Gastroesophageal sphincter (tissue), 4 donors: ENCODE results near the gene TTBK2. TPM values are rescaled to one million over a fixed set of nuclear protein-coding genes. Genes with fewer than 3 reads are reported as not detected.

Experiments
- ATAC-seq: fragments of 150-250 bp; one replicate; pipeline ENCODE4 v1.9.1; 2016; ENCODE audit warnings: mild to moderate bottlenecking, moderate library complexity
- H3K27ac ChIP-seq, 4 donors: fragments of 200-600 bp; sonication (generic) in 3 of 4; 1 replicate in 3 of 4; 2 replicates in 1 of 4; pipeline ENCODE4 v1.5.1; 2016 to 2019
- H3K27me3 ChIP-seq: fragments of 200-600 bp; sonication (generic); one replicate; pipeline ENCODE4 v1.5.1; 2019
- H3K36me3 ChIP-seq, 2 donors: fragments of 200-600 bp; sonication (generic); one replicate each; pipeline ENCODE4 v1.5.1; 2019; ENCODE audit warnings: control low read depth in 1 of 2
- H3K4me1 ChIP-seq, 3 donors: fragments of 200-600 bp; sonication (generic); 1 replicate in 2 of 3; 2 replicates in 1 of 3; pipeline ENCODE4 v1.5.1; 2016 to 2019; ENCODE audit warnings: control low read depth in 2 of 3
- H3K4me3 ChIP-seq, 2 donors: fragments of 200-600 bp; sonication (generic); one replicate each; pipeline ENCODE4 v1.5.1; 2019; ENCODE audit warnings: mild to moderate bottlenecking in 1 of 2, moderate library complexity in 1 of 2
- H3K9me3 ChIP-seq, 3 donors: fragments of 200-600 bp; sonication (generic); one replicate each; pipeline ENCODE4 v1.5.1; 2017 to 2019; ENCODE audit warnings: control low read depth in 2 of 3
- CTCF ChIP-seq, 4 experiments: fragments of 200-600 bp in 2 of 4; fragments of 450-650 bp in 2 of 4; sonication (generic) in 1 of 4; IDR thresholded peaks; one replicate each; pipeline ENCODE4 v1.5.1; 2017 to 2019; ENCODE audit warnings: antibody characterized with exemption in 4 of 4, mild to moderate bottlenecking in 2 of 4, moderate library complexity in 2 of 4
- EP300 ChIP-seq: sonication (generic); formaldehyde crosslinking; IDR thresholded peaks from one replicate; pipeline ENCODE4 v1.6.1; 2017; ENCODE audit warnings: antibody characterized with exemption, mild to moderate bottlenecking
- POLR2A ChIP-seq, 2 donors: fragments of 450-650 bp; IDR thresholded peaks; one replicate each; pipeline ENCODE4 v1.6.1; 2017; ENCODE audit warnings: antibody characterized with exemption in 2 of 2, mild to moderate bottlenecking in 2 of 2, moderate library complexity in 1 of 2
- POLR2AphosphoS5 ChIP-seq: sonication (generic); formaldehyde crosslinking; IDR thresholded peaks from one replicate; pipeline ENCODE4 v1.6.1; 2017; ENCODE audit warnings: antibody characterized with exemption
- WGBS, 2 donors: methylation state at CpG; one replicate each; pipeline ENCODE4 v1.1.5; 2018; ENCODE audit warnings: low coverage in 1 of 2; 5-methylcytosine and 5-hydroxymethylcytosine counted together
- total RNA-seq, 4 donors: library from RNA; depleted of rRNA; stranded (reverse); fragments of >200 nt; gene quantifications; one replicate each; pipeline ENCODE4 v1.1.0, GENCODE V29; 2016

The TTBK2 gene
- total RNA-seq, 4 donors from 2014 or later, result 21.2 to 24.4 (median 23.2) TPM

DNA sequence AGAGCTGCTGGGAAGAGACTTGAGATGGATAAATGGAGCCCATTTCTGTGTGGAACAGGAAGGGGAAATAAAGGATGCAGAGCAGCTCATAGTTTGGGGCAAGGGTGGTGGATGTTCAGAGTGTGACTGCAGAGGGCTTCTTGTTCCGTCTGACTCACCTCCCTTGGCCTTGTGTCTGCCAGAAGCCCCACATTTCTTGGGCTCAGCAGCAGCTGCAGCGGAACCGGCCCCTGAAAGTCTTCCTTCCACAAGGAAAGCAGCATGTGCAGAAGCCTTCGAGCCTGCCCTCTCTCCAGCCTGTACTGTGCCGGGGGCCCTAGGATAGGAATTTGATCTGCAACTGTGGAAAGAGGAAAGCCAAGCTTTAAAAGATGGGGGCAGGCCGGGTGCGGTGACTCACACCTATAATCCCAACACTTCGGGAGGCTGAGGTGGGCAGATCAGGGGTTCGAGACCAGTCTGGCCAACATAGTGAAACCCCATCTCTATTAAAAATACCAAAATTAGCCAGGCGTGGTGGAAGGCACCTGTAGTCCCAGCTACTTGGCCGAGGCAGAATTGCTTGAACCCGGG, 195.2 kb downstream of the TTBK2 start:
- TF ChIP-seq POLR2A (IDR thresholded peaks at IDR 0.05), result no peak
- TF ChIP-seq EP300, result no peak
- no peak for TF ChIP-seq POLR2AphosphoS5
- TF ChIP-seq CTCF (IDR thresholded peaks at IDR 0.05), result no peak
- H3K36me3 ChIP-seq, result peaks cover 0 to 100% of the 10 kb centered on the region in 2 donors
- H3K27ac ChIP-seq, result peak overlapping the region in 1 of 4 donors; percentile 1
- no peak for ATAC-seq
- H3K4me3 ChIP-seq, result no peak overlapping the region
- 80% methylated on average over 1 to 3 of the region's 12 CpGs for WGBS, 2 donors
- H3K4me1 ChIP-seq, result peaks cover 0 to 62% (median 0%) of the 10 kb centered on the region in 3 donors
- H3K27me3 ChIP-seq, result no peaks in the 10 kb centered on the region
- H3K9me3 ChIP-seq, result no peaks in the 10 kb centered on the region

DNA sequence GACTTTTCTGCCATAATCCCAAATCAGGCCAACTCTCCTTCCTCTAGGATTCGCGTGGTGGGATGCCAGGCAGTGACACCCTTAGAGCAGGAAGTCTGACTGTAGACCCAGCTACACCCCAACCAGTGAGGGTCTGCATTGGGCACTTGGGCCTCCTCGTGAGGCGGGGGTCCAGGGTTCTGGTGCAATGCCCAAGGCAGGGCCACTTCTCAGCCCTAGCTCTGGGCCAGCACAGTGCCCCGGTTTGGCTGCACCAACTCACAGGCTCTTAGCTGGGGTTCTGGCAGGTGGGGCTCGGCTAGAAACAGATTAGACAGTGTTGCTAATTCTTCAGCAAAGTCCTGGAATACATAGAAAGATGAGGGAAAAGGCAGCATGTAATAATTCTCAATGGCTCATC, 196.3 kb downstream of the TTBK2 start:
- ATAC-seq, result no peak
- no peaks in the 10 kb centered on the region for H3K27me3 ChIP-seq
- no peak overlapping the region for H3K4me3 ChIP-seq
- peaks cover 0 to 100% of the 10 kb centered on the region in 2 donors for H3K36me3 ChIP-seq
- 55% methylated on average over 4 of the region's 6 CpGs; no CpG with 5 or more reads in 1 of the 2 donors for WGBS, 2 donors
- H3K4me1 ChIP-seq, result peaks cover 0 to 57% (median 0%) of the 10 kb centered on the region in 3 donors
- TF ChIP-seq CTCF (IDR thresholded peaks at IDR 0.05) (no peak), POLR2AphosphoS5 (no peak), POLR2A (IDR thresholded peaks at IDR 0.05) (no peak), EP300 (no peak)
- no peak overlapping the region for H3K27ac ChIP-seq
- H3K9me3 ChIP-seq, result no peaks in the 10 kb centered on the region

GRCh38 chr15:42723068-42723467, 197.5 kb downstream of the TTBK2 start:
- H3K4me3 ChIP-seq, result no peak overlapping the region
- H3K4me1 ChIP-seq, result peaks cover 0 to 45% (median 0%) of the 10 kb centered on the region in 3 donors
- peak overlapping the region in 1 of 4 donors; percentile 36 for H3K27ac ChIP-seq
- H3K9me3 ChIP-seq, result no peaks in the 10 kb centered on the region
- no peak for ATAC-seq
- no peaks in the 10 kb centered on the region for H3K27me3 ChIP-seq
- TF ChIP-seq CTCF (IDR thresholded peaks at IDR 0.05) (peak in 1 of 4 experiments; percentile 12), POLR2A (IDR thresholded peaks at IDR 0.05) (no peak)
- peaks cover 0 to 100% of the 10 kb centered on the region in 2 donors for H3K36me3 ChIP-seq
- 65 to 76% methylated on average over 2 to 3 of the region's 4 CpGs for WGBS, 2 donors

DNA sequence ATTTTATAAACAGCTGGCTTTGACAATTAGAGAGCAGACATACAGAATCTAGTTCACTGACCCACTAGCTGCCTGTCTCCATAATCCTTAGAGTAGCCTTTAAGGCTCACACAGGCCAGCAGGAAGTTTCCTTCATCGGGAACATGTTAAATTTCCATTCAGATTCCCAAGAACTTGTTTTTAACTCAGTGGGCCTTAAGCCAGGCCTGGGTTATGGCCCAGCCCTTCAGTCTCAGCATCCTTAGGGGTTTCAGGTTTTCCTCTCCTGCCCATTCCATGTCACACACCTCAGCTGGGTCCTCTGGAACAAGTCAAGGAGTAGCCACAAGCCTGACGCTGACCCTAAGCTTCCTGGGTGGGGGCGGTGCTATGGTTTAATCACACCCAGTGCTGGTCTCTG, 198.7 kb downstream of the TTBK2 start:
- Histone ChIP-seq H3K9me3 (no peaks in the 10 kb centered on the region), H3K27me3 (no peaks in the 10 kb centered on the region), H3K27ac (peak overlapping the region in 3 of 4 donors; percentile 2 to 36 (median 33)), H3K4me1 (peaks cover 0 to 34% (median 0%) of the 10 kb centered on the region in 3 donors), H3K36me3 (peaks cover 0 to 100% of the 10 kb centered on the region in 2 donors), H3K4me3 (no peak overlapping the region)
- TF ChIP-seq POLR2AphosphoS5, result no peak
- TF ChIP-seq POLR2A (IDR thresholded peaks at IDR 0.05), result no peak
- TF ChIP-seq EP300, result no peak
- no peak for TF ChIP-seq CTCF (IDR thresholded peaks at IDR 0.05)
- 14 to 17% methylated on average over 1 of the region's 3 CpGs for WGBS, 2 donors
- no peak for ATAC-seq

DNA sequence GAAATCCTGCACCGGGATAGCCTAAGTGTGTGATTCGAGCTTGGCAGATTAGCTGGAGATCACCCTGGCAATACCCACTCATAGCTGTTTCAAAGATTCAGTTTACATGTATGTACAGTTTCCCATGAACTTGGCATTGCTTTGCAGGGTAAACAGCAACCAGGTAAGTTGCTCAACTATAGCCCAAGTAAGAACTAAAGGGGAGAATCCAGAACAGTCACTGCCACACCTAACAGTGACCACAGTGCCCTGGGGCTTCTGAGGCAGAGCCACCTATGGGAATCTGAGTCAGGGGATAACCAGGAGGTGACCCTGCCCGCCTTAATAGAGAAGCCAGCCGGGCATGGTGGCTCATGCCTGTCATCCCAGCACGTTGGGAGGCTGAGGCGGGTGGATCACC, 199.6 kb downstream of the TTBK2 start:
- peaks cover 0 to 97% of the 10 kb centered on the region in 2 donors for H3K36me3 ChIP-seq
- H3K4me3 ChIP-seq, result no peak overlapping the region
- no peak for TF ChIP-seq POLR2AphosphoS5
- no peak for TF ChIP-seq EP300
- TF ChIP-seq POLR2A (IDR thresholded peaks at IDR 0.05), result no peak
- TF ChIP-seq CTCF (IDR thresholded peaks at IDR 0.05), result no peak
- H3K4me1 ChIP-seq, result peaks cover 0 to 25% (median 0%) of the 10 kb centered on the region in 3 donors
- no peaks in the 10 kb centered on the region for H3K9me3 ChIP-seq
- WGBS, 2 donors, result 34 to 39% methylated on average over 2 of the region's 6 CpGs
- H3K27me3 ChIP-seq, result no peaks in the 10 kb centered on the region
- no peak for ATAC-seq
- H3K27ac ChIP-seq, result peak overlapping the region in 3 of 4 donors; percentile 20 to 36 (median 23)
